K562 (cell line): ENCODE measurements around the gene RHOBTB3. TPM values are rescaled to one million over a fixed set of nuclear protein-coding genes. Genes with fewer than 3 reads are reported as not detected.

Source experiments
- ATAC-seq: fragments of 200-7000 bp; cut with Tn5 transposase; 3 replicates; pipeline ENCODE4 v1.9.1; 2020; ENCODE audit warnings: moderate library complexity
- BruUV-seq: library from RNA; stranded (reverse); fragments of 400-500 nt; replicated peaks from 2 replicates; lab custom pipeline; 2021; lab: Mats Ljungman, UMichigan
- CTCF ChIA-PET: fragments of 300-600 bp; formaldehyde crosslinking; extraction: SDS; loops from one replicate; lab custom pipeline; 2021; ENCODE audit warnings: low intra/inter-chr PET ratio; lab: Yijun Ruan, JAX
- POLR2A ChIA-PET: fragments of 300-600, 350-650 bp; sonication (Branson Sonifier 250); formaldehyde crosslinking; extraction: SDS; loops from one replicate; lab custom pipeline; 2021; ENCODE audit warnings: antibody characterized with exemption, inconsistent platforms; lab: Yijun Ruan, JAX
- DNase-seq, 4 experiments: peaks; one replicate each; pipeline versions ENCODE4 v3.0.0 to v3.0.0-alpha.2; 2011 to 2018; ENCODE audit warnings: low spot score in 3 of 4, mixed read lengths in 3 of 4; ENCODE audit errors: extremely low read depth in 1 of 4
- FAIRE-seq: peaks from 2 replicates; lab custom pipeline; 2011; peaks lifted over from hg19 to GRCh38; lab: Jason Lieb, UNC
- H2AFZ ChIP-seq: 2 replicates; pipeline ENCODE4 v1.6.0; 2011; ENCODE audit warnings: low read depth, low read length, control low read depth, inconsistent platforms
- H3K27ac ChIP-seq: fragments of 200-600 bp; 3 replicates; pipeline ENCODE4 v1.8.0; 2011; ENCODE audit warnings: low read depth, mild to moderate bottlenecking, control low read depth, inconsistent platforms, low read length, moderate library complexity, mixed read lengths; ENCODE audit errors: extremely low read depth
- H3K27me3 ChIP-seq, 2 experiments: fragments of 300-600 bp in 1 of 2; 2 replicates in 1 of 2; 3 replicates in 1 of 2; pipeline versions ENCODE4 v1.6.0 to v1.8.0; 2011; ENCODE audit warnings: inconsistent platforms in 2 of 2, low read length in 2 of 2, mild to moderate bottlenecking in 1 of 2, mixed read lengths in 1 of 2, moderate library complexity in 1 of 2; ENCODE audit not compliant: control insufficient read depth in 2 of 2, insufficient read depth in 2 of 2
- H3K36me3 ChIP-seq: fragments of 300-600 bp; 3 replicates; pipeline ENCODE4 v1.8.0; 2011; ENCODE audit warnings: mild to moderate bottlenecking, low read length, inconsistent platforms; ENCODE audit not compliant: control insufficient read depth, insufficient read depth
- H3K4me1 ChIP-seq, 2 experiments: fragments of 200-600 bp in 1 of 2; replicated peaks in 1 of 2; 2 replicates in 1 of 2; 3 replicates in 1 of 2; pipeline versions ENCODE4 v1.5.1 to v1.8.0; 2011; ENCODE audit warnings: inconsistent platforms in 2 of 2, low read length in 2 of 2, mild to moderate bottlenecking in 1 of 2, mixed read lengths in 1 of 2, moderate library complexity in 1 of 2; ENCODE audit not compliant: control insufficient read depth in 2 of 2, insufficient read depth in 2 of 2
- H3K4me2 ChIP-seq: 2 replicates; pipeline ENCODE4 v1.6.1; 2011; ENCODE audit warnings: low read length, control low read depth, inconsistent platforms, mixed read lengths; ENCODE audit not compliant: insufficient read depth
- H3K4me3 ChIP-seq: fragments of 200-600 bp; sonication (generic), shearing (Covaris generic); 2 replicates; pipeline ENCODE4 v1.5.1; 2016; ENCODE audit warnings: control low read depth, inconsistent platforms
- H3K79me2 ChIP-seq: fragments of 200-600 bp; 3 replicates; pipeline ENCODE4 v1.8.0; 2011; ENCODE audit warnings: low read length, inconsistent platforms; ENCODE audit not compliant: control insufficient read depth, insufficient read depth
- H3K9ac ChIP-seq, 2 experiments: 2 replicates each; pipeline versions ENCODE4 v1.6.0 to v1.6.1; 2011; ENCODE audit warnings: low read depth in 2 of 2, low read length in 2 of 2, control low read depth in 1 of 2, inconsistent platforms in 1 of 2, mild to moderate bottlenecking in 1 of 2, mixed read lengths in 1 of 2; ENCODE audit not compliant: insufficient read depth in 1 of 2
- H3K9me1 ChIP-seq: one replicate; pipeline ENCODE4 v1.6.0; 2011; ENCODE audit warnings: inconsistent platforms, mild to moderate bottlenecking, low read length, moderate library complexity; ENCODE audit not compliant: control insufficient read depth, insufficient read depth
- H3K9me3 ChIP-seq: replicated peaks from 2 replicates; pipeline ENCODE4 v1.5.1; 2011; ENCODE audit warnings: low read depth, low read length, inconsistent platforms; ENCODE audit not compliant: control insufficient read depth, insufficient read depth
- H4K20me1 ChIP-seq: replicated peaks from 2 replicates; pipeline ENCODE4 v1.6.1; 2011; ENCODE audit warnings: low read length, inconsistent platforms, mixed read lengths; ENCODE audit not compliant: control insufficient read depth, insufficient read depth
- MAX ChIP-seq: sonication (generic); formaldehyde crosslinking; IDR thresholded peaks from 2 replicates; pipeline ENCODE4 v1.9.0; 2022; ENCODE audit warnings: mild to moderate bottlenecking, missing genetic modification reagents
- RFX7 ChIP-seq: fragments of 250-450 bp; sonication (Bioruptor Pico); IDR thresholded peaks from 2 replicates; pipeline ENCODE4 v1.5.1; 2021; ENCODE audit warnings: mild to moderate bottlenecking
- SMARCB1 ChIP-seq: IDR thresholded peaks from 2 replicates; pipeline ENCODE4 v1.6.1; 2011; ENCODE audit warnings: improper control_type of control experiment, low read depth; ENCODE audit not compliant: insufficient read length
- TAF9B ChIP-seq: fragments of 450-650 bp; IDR thresholded peaks from 2 replicates; pipeline ENCODE4 v1.6.1; 2018; ENCODE audit warnings: mild to moderate bottlenecking; ENCODE audit not compliant: partially characterized antibody
- VEZF1 ChIP-seq: fragments of 200-800 bp; sonication (Bioruptor generic); IDR thresholded peaks from 2 replicates; pipeline ENCODE4 v1.6.1; 2017; ENCODE audit warnings: missing genetic modification characterization, missing compliant biosample characterization
- ZBTB49 ChIP-seq: sonication (generic); formaldehyde crosslinking; IDR thresholded peaks from 2 replicates; pipeline ENCODE4 v1.8.0; 2022; ENCODE audit warnings: missing genetic modification reagents, mild to moderate bottlenecking, borderline replicate concordance
- ZNF324 ChIP-seq: fragments of 250-450 bp; sonication (Bioruptor Pico); IDR thresholded peaks from 2 replicates; pipeline ENCODE4 v1.4.0; 2020; ENCODE audit warnings: mild to moderate bottlenecking
- ZNF354B ChIP-seq: fragments of 250-450 bp; sonication (Bioruptor Pico); IDR thresholded peaks from 2 replicates; pipeline ENCODE4 v1.4.0; 2020
- ZNF384 ChIP-seq: IDR thresholded peaks from 2 replicates; pipeline ENCODE4 v1.6.1; 2012; ENCODE audit warnings: low read depth, low read length, improper control_type of control experiment
- ZNF445 ChIP-seq: fragments of 250-450 bp; sonication (Bioruptor Pico); IDR thresholded peaks from 2 replicates; pipeline ENCODE4 v1.4.0; 2020; ENCODE audit warnings: low read depth, mild to moderate bottlenecking, moderate library complexity
- ZNF512 ChIP-seq: IDR thresholded peaks from 2 replicates; pipeline ENCODE4 v1.6.1; 2016; ENCODE audit warnings: missing genetic modification characterization, missing compliant biosample characterization
- ZNF644 ChIP-seq: fragments of 200-800 bp; sonication (Bioruptor generic); IDR thresholded peaks from 2 replicates; pipeline ENCODE4 v1.6.1; 2016; ENCODE audit warnings: low read depth, missing genetic modification characterization, missing compliant biosample characterization
- WGBS: fragments of 100-300 bp; shearing (Covaris generic); methylation state at CpG from one replicate; pipeline ENCODE4 v1.1.6; 2016; ENCODE audit warnings: low coverage, mixed read lengths; ENCODE audit not compliant: insufficient coverage; ENCODE audit errors: missing lambda C conversion rate; 5-methylcytosine and 5-hydroxymethylcytosine counted together
- in situ Hi-C: fragments of 300-500 bp; cut with MboI; formaldehyde crosslinking; loops from 4 replicates; pipeline ENCODE4 v1.15.0; 2018; ENCODE audit warnings: inconsistent platforms, mixed read lengths
- intact Hi-C: fragments of 100-400 bp; cut with micrococcal nuclease; formaldehyde crosslinking; loops from 2 replicates; pipeline ENCODE4 v1.14.2; 2022
- polyA plus RNA-seq, 8 experiments: library from polyadenylated mRNA; depleted of rRNA in 4 of 8; stranded (reverse) in 5 of 8; unstranded in 3 of 8; fragments of >200 nt; fragmentation: Nextera tagmentation in 2 of 8; fragmentation: Illumina TruSeq in 1 of 8; extraction: Ambion mirVana in 2 of 8; extraction: Trizol in 1 of 8; gene quantifications; 2 replicates each; pipeline versions ENCODE4 v1.2.1 to v1.2.3, GENCODE V29; 2011 to 2014; ENCODE audit warnings: inconsistent platforms in 1 of 8, missing spikeins in 1 of 8
- total RNA-seq, 7 experiments: library from RNA; depleted of rRNA in 6 of 7; stranded (reverse); fragments of >200 nt in 6 of 7; fragmentation: Illumina TruSeq in 2 of 7; extraction: Trizol in 2 of 7; gene quantifications; 2 replicates each; pipeline versions ENCODE4 v1.2.1 to v1.2.3, GENCODE V29; 2011 to 2021; ENCODE audit warnings: low replicate concordance in 1 of 7

The RHOBTB3 gene
- total and polyA plus RNA-seq, 9 of the 15 experiments (the other 6 are each of a cell fraction or from before 2014, with no cell fraction given), result 39.7 to 143 (median 115) TPM

- no peak for ATAC-seq
- TF ChIP-seq ZNF324, result no peak
- TF ChIP-seq ZNF512 (tag), result peak; percentile 55; the same call in 1 of the 2 replicates
- no peak for TF ChIP-seq SMARCB1
- TF ChIP-seq ZBTB49 (CRISPR knock-in tag), result no peak
- TF ChIP-seq ZNF644 (tag), result no peak
- no peak for TF ChIP-seq ZNF445 (CRISPR knock-in tag)
- TF ChIP-seq ZNF354B (CRISPR knock-in tag), result no peak
- no peak for TF ChIP-seq RFX7 (CRISPR knock-in tag)
- no peak for TF ChIP-seq MAX
- TF ChIP-seq TAF9B, result no peak
- TF ChIP-seq VEZF1 (CRISPR knock-in tag), result no peak
- TF ChIP-seq ZNF384, result peak; percentile 49
Observed at GRCh38 chr5:95843733-95844223, 112.6 kb downstream of the RHOBTB3 start.

More at GRCh38 chr5:95843733-95844223, 112.6 kb downstream of the RHOBTB3 start:
- intact Hi-C loops (loop anchor here (1.0 to 10.0 kb wide), 6 partner anchors 62 to 399 kb away; partner anchors contain the start of genes ARSK, RHOBTB3 and SKIC3), in situ Hi-C loops (loop anchor here (10.0 to 25.0 kb wide), 2 partner anchors 559 to 881 kb away; partner anchors contain the start of gene MCTP1)
- Histone ChIP-seq H3K27me3 (no peaks in the 10 kb centered on the region), H3K4me2 (no peak overlapping the region), H2AFZ (peak overlapping the region; percentile 79; the same call in 1 of the 2 replicates), H3K9me3 (no peaks in the 10 kb centered on the region), H3K9ac (no peak overlapping the region), H3K4me1 (peaks cover 0 to 21% of the 10 kb centered on the region in 2 experiments; a peak in 4 of 5 replicates), H3K9me1 (no peaks in the 10 kb centered on the region), H3K27ac (no peak overlapping the region), H3K36me3 (no peaks in the 10 kb centered on the region), H4K20me1 (no peaks in the 10 kb centered on the region), H3K4me3 (no peak overlapping the region), H3K79me2 (no peaks in the 10 kb centered on the region)
- FAIRE-seq (no peak), DNase-seq (no peak)
- no TSS peak for BruUV-seq
- POLR2A ChIA-PET, result interaction anchor here (0.9 to 1.0 kb wide), 2 partner anchors 36 to 63 kb away, joined by 3 to 4 read pairs; no protein-coding TSS in a partner anchor
- CTCF ChIA-PET, result interaction anchor here (0.7 to 2.0 kb wide), 4 partner anchors 63 to 199 kb away, joined by 3 to 22 read pairs (median 6); partner anchors contain the start of gene RFESD
- 54% methylated on average over 3 of the region's 3 CpGs for WGBS
